ENCODE data around the gene RAB42. TPM values are rescaled to one million over a fixed set of nuclear protein-coding genes. Genes with fewer than 3 reads are reported as not detected.

The RAB42 gene
- total RNA-seq, 1 experiment from 2014 or later = 2.4 TPM

GRCh38 chr1:28577052-28577678, 14.9 kb upstream of the RAB42 start:
- intact Hi-C loops (cut with micrococcal nuclease; ENCODE audit: unreplicated experiment) = no loop called here
- ChIA-PET POLR2A (ENCODE audit: low non-redundant PET) (interaction anchor here (0.6 kb wide), 1 partner anchor 151 kb away, joined by 3 read pairs; no protein-coding TSS in a partner anchor), CTCF (no interaction called here)
- TF ChIP-seq EZH2 (IDR thresholded peaks at IDR 0.05; ENCODE audit: borderline replicate concordance, low read depth, low read length, poor library complexity, severe bottlenecking) (no peak), CTCF (conservative IDR thresholded peaks at IDR 0.05; ENCODE audit: low read depth, low read length) (no peak)
- Histone ChIP-seq H3K27ac (ENCODE audit: low read depth, low read length, poor library complexity, severe bottlenecking) (no peak overlapping the region), H3K36me3 (ENCODE audit: insufficient read depth, low read length, poor library complexity, severe bottlenecking) (peaks cover 42% of the 10 kb centered on the region), H3K4me3 (ENCODE audit: low read depth, low read length, poor library complexity, severe bottlenecking) (no peak overlapping the region), H3K27me3 (replicated peaks; ENCODE audit: insufficient read depth, low read depth, low read length, poor library complexity) (no peaks in the 10 kb centered on the region), H3K4me1 (ENCODE audit: insufficient read depth, low read length, poor library complexity, severe bottlenecking) (peaks cover 13% of the 10 kb centered on the region), H3K9me3 (ENCODE audit: low read depth, low read length, poor library complexity, severe bottlenecking) (no peaks in the 10 kb centered on the region)
- no TSS peak for BruUV-seq (replicated peaks)
- no peak for DNase-seq (ENCODE audit: low spot score)

- intact Hi-C loops (cut with micrococcal nuclease; ENCODE audit: unreplicated experiment) = no loop called here
- H3K36me3 ChIP-seq (ENCODE audit: insufficient read depth, low read length, poor library complexity, severe bottlenecking) = peaks cover 42% of the 10 kb centered on the region
These were observed 14.1 kb upstream of the RAB42 start for GRCh38 chr1:28577738-28578536.

GRCh38 chr1:28578696-28579218, 13.3 kb upstream of the RAB42 start:
- peaks cover 40% of the 10 kb centered on the region for H3K36me3 ChIP-seq (ENCODE audit: insufficient read depth, low read length, poor library complexity, severe bottlenecking)
- no peak for DNase-seq (ENCODE audit: low spot score)
- CTCF ChIA-PET = no interaction called here
- no peak for TF ChIP-seq EZH2 (IDR thresholded peaks at IDR 0.05; ENCODE audit: borderline replicate concordance, low read depth, low read length, poor library complexity, severe bottlenecking)
- no peak for TF ChIP-seq CTCF (conservative IDR thresholded peaks at IDR 0.05; ENCODE audit: low read depth, low read length)
- no peaks in the 10 kb centered on the region for H3K27me3 ChIP-seq (replicated peaks; ENCODE audit: insufficient read depth, low read depth, low read length, poor library complexity)
- H3K27ac ChIP-seq (ENCODE audit: low read depth, low read length, poor library complexity, severe bottlenecking) = peak overlapping the region; percentile 3
- H3K4me1 ChIP-seq (ENCODE audit: insufficient read depth, low read length, poor library complexity, severe bottlenecking) = peaks cover 13% of the 10 kb centered on the region
- no peak overlapping the region for H3K4me3 ChIP-seq (ENCODE audit: low read depth, low read length, poor library complexity, severe bottlenecking)
- intact Hi-C loops (cut with micrococcal nuclease; ENCODE audit: unreplicated experiment) = no loop called here
- no TSS peak for BruUV-seq (replicated peaks)
- no peaks in the 10 kb centered on the region for H3K9me3 ChIP-seq (ENCODE audit: low read depth, low read length, poor library complexity, severe bottlenecking)
- POLR2A ChIA-PET (ENCODE audit: low non-redundant PET) = interaction anchor here (0.5 kb wide), 1 partner anchor 73 kb away, joined by 3 read pairs; the partner anchor contains the start of gene RCC1

More at GRCh38 chr1:28577738-28578536, 14.1 kb upstream of the RAB42 start:
- no peak overlapping the region for H3K27ac ChIP-seq (ENCODE audit: low read depth, low read length, poor library complexity, severe bottlenecking)
- no peaks in the 10 kb centered on the region for H3K9me3 ChIP-seq (ENCODE audit: low read depth, low read length, poor library complexity, severe bottlenecking)
- peaks cover 13% of the 10 kb centered on the region for H3K4me1 ChIP-seq (ENCODE audit: insufficient read depth, low read length, poor library complexity, severe bottlenecking)
- H3K27me3 ChIP-seq (replicated peaks; ENCODE audit: insufficient read depth, low read depth, low read length, poor library complexity) = no peaks in the 10 kb centered on the region
- DNase-seq (ENCODE audit: low spot score) = no peak
- no TSS peak for BruUV-seq (replicated peaks)
- no peak overlapping the region for H3K4me3 ChIP-seq (ENCODE audit: low read depth, low read length, poor library complexity, severe bottlenecking)
- POLR2A ChIA-PET (ENCODE audit: low non-redundant PET) = no interaction called here
- CTCF ChIA-PET = no interaction called here
- TF ChIP-seq EZH2 (IDR thresholded peaks at IDR 0.05; ENCODE audit: borderline replicate concordance, low read depth, low read length, poor library complexity, severe bottlenecking) (no peak), CTCF (conservative IDR thresholded peaks at IDR 0.05; ENCODE audit: low read depth, low read length) (no peak)
